ENCODE data around the gene KPRP.

KPRP gene

GRCh38 chr1:152759453-152760173 lies 1.8 kb downstream of the KPRP start:
- Histone ChIP-seq H3K27ac (no peak overlapping the region), H3K9me3 (ENCODE audit: severe bottlenecking) (peaks cover 2% of the 10 kb centered on the region), H3K36me3 (no peaks in the 10 kb centered on the region), H3K4me3 (ENCODE audit: low read depth, low read length) (no peak overlapping the region), H3K27me3 (ENCODE audit: insufficient read depth, low read depth, severe bottlenecking) (peaks cover 97% of the 10 kb centered on the region)
- no peak for DNase-seq
- TF ChIP-seq CTCF (IDR thresholded peaks at IDR 0.05; ENCODE audit: low read depth, low read length): no peak

GRCh38 chr1:152760551-152761190 lies 2.8 kb downstream of the KPRP start:
- no peak overlapping the region for H3K27ac ChIP-seq
- no peaks in the 10 kb centered on the region for H3K9me3 ChIP-seq (ENCODE audit: severe bottlenecking)
- peaks cover 97% of the 10 kb centered on the region for H3K27me3 ChIP-seq (ENCODE audit: insufficient read depth, low read depth, severe bottlenecking)
- no peak for TF ChIP-seq CTCF (IDR thresholded peaks at IDR 0.05; ENCODE audit: low read depth, low read length)
- no peak overlapping the region for H3K4me3 ChIP-seq (ENCODE audit: low read depth, low read length)
- DNase-seq: no peak
- H3K36me3 ChIP-seq: no peaks in the 10 kb centered on the region

- no peaks in the 10 kb centered on the region for H3K9me3 ChIP-seq (ENCODE audit: severe bottlenecking)
- no peak for DNase-seq
- no peak overlapping the region for H3K4me3 ChIP-seq (ENCODE audit: low read depth, low read length)
- no peaks in the 10 kb centered on the region for H3K36me3 ChIP-seq
- H3K27me3 ChIP-seq (ENCODE audit: insufficient read depth, low read depth, severe bottlenecking): peaks cover 97% of the 10 kb centered on the region
- H3K27ac ChIP-seq: no peak overlapping the region
- no peak for TF ChIP-seq CTCF (IDR thresholded peaks at IDR 0.05; ENCODE audit: low read depth, low read length)
These were observed 3.9 kb downstream of the KPRP start for GRCh38 chr1:152761609-152762213.

GRCh38 chr1:152768847-152769533 lies 11.2 kb downstream of the KPRP start:
- no peak for DNase-seq
- Histone ChIP-seq H3K9me3 (ENCODE audit: severe bottlenecking) (no peaks in the 10 kb centered on the region), H3K4me3 (ENCODE audit: low read depth, low read length) (no peak overlapping the region), H3K27me3 (ENCODE audit: insufficient read depth, low read depth, severe bottlenecking) (peaks cover 79% of the 10 kb centered on the region), H3K27ac (no peak overlapping the region), H3K36me3 (no peaks in the 10 kb centered on the region)
- TF ChIP-seq CTCF (IDR thresholded peaks at IDR 0.05; ENCODE audit: low read depth, low read length): no peak

- peaks cover 79% of the 10 kb centered on the region for H3K27me3 ChIP-seq (ENCODE audit: insufficient read depth, low read depth, severe bottlenecking)
- no peak overlapping the region for H3K4me3 ChIP-seq (ENCODE audit: low read depth, low read length)
- no peaks in the 10 kb centered on the region for H3K36me3 ChIP-seq
- no peak for TF ChIP-seq CTCF (IDR thresholded peaks at IDR 0.05; ENCODE audit: low read depth, low read length)
- no peak for DNase-seq
- no peak overlapping the region for H3K27ac ChIP-seq
- H3K9me3 ChIP-seq (ENCODE audit: severe bottlenecking): no peaks in the 10 kb centered on the region
These were observed 12.6 kb downstream of the KPRP start for GRCh38 chr1:152770411-152770810.

Measured in WERI-Rb-1 (cell line).